NCI-H748 (cell line): ENCODE measurements around the gene MLYCD.

Experiments used
- DNase-seq: peaks from one replicate; lab custom pipeline; 2025; ENCODE audit not compliant: unreplicated experiment; lab: John Stamatoyannopoulos, UW

Gene MLYCD

GRCh38 chr16:83899272-83899897, 470 bp downstream of the MLYCD start:
- DNase-seq: peak; percentile 53

GRCh38 chr16:83899978-83900377, 1.1 kb downstream of the MLYCD start:
- no peak for DNase-seq

- no peak for DNase-seq
Measured at GRCh38 chr16:83900571-83900970, 1.7 kb downstream of the MLYCD start.

- no peak for DNase-seq
Measured at GRCh38 chr16:83901101-83901500, 2.2 kb downstream of the MLYCD start.

GRCh38 chr16:83903751-83904150, 4.8 kb downstream of the MLYCD start:
- DNase-seq: no peak

- no peak for DNase-seq
Measured at GRCh38 chr16:83906683-83907082, 7.8 kb downstream of the MLYCD start.

- DNase-seq: no peak
Measured at GRCh38 chr16:83907111-83907510, 8.2 kb downstream of the MLYCD start.

GRCh38 chr16:83907631-83908250, 8.8 kb downstream of the MLYCD start:
- no peak for DNase-seq

GRCh38 chr16:83908798-83909197, 9.9 kb downstream of the MLYCD start:
- no peak for DNase-seq

GRCh38 chr16:83911290-83911689, 12.4 kb downstream of the MLYCD start:
- no peak for DNase-seq

- DNase-seq: no peak
Measured at GRCh38 chr16:83912519-83913244, 13.8 kb downstream of the MLYCD start.

- DNase-seq: no peak
Measured at GRCh38 chr16:83913245-83913633, 14.3 kb downstream of the MLYCD start.

- DNase-seq: no peak
Measured at GRCh38 chr16:83914091-83914710, 15.3 kb downstream of the MLYCD start.

- DNase-seq: no peak
Measured at GRCh38 chr16:83915081-83915480, 16.2 kb downstream of the MLYCD start.

- DNase-seq: no peak
Measured at GRCh38 chr16:83915491-83915890, 16.6 kb downstream of the MLYCD start.

- no peak for DNase-seq
Measured at GRCh38 chr16:83917152-83918120, 18.5 kb downstream of the MLYCD start.

- no peak for DNase-seq
Measured at GRCh38 chr16:83920894-83921491, 22.1 kb downstream of the MLYCD start.

GRCh38 chr16:83923581-83924365, 24.9 kb downstream of the MLYCD start:
- no peak for DNase-seq

GRCh38 chr16:83924686-83925085, 25.8 kb downstream of the MLYCD start:
- DNase-seq: no peak
